ENCODE measurements around the gene SACS. TPM values are rescaled to one million over a fixed set of nuclear protein-coding genes. Genes with fewer than 3 reads are reported as not detected.

The SACS gene
- total RNA-seq, 1 experiment from 2014 or later, result 19.8 TPM

DNA sequence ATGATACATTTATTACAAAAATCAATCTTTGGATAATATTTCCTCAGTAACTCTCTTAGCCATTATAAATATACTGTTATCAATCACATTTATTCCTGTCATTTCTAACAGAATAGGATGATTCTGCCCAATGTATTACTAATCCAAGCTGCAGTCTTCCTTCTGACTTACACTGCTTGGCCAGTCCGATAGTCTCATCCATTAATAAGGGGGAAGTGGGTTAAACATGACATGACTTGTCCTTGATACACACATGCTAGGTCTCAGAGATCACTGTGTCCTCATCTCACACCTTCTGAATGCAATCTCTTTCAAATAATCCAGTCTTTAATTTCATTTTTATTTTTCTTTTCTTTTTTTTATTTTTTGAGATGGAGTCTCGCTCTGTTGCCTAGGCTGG, 18.8 kb downstream of the SACS start:
- Histone ChIP-seq H3K36me3 (ENCODE audit: control insufficient read depth, insufficient read depth, low read length) (no peaks in the 10 kb centered on the region), H3K27me3 (ENCODE audit: control insufficient read depth, insufficient read depth, low read length) (no peaks in the 10 kb centered on the region), H3K4me3 (ENCODE audit: low read depth in 2 of 2, low read length in 2 of 2) (no peak overlapping the region), H3K9me3 (ENCODE audit: control insufficient read depth, insufficient read depth, low read depth, low read length) (no peaks in the 10 kb centered on the region), H3K4me1 (ENCODE audit: control insufficient read depth, insufficient read depth, low read length) (no peaks in the 10 kb centered on the region), H3K27ac (ENCODE audit: low read length) (no peak overlapping the region)
- no TSS peak for BruUV-seq (replicated peaks)
- in situ Hi-C loops (cut with HindIII; ENCODE audit: low pct_unique_long_range_greater_than_20kb, low sequenced_read_pairs), result no loop called here
- intact Hi-C loops (cut with micrococcal nuclease; ENCODE audit: unreplicated experiment), result no loop called here
- ATAC-seq (no peak), DNase-seq (ENCODE audit: low read depth, low spot score) (no peak)
- CTCF ChIA-PET, result no interaction called here
- POLR2A ChIA-PET, result no interaction called here
- TF ChIP-seq, protein P1, sequence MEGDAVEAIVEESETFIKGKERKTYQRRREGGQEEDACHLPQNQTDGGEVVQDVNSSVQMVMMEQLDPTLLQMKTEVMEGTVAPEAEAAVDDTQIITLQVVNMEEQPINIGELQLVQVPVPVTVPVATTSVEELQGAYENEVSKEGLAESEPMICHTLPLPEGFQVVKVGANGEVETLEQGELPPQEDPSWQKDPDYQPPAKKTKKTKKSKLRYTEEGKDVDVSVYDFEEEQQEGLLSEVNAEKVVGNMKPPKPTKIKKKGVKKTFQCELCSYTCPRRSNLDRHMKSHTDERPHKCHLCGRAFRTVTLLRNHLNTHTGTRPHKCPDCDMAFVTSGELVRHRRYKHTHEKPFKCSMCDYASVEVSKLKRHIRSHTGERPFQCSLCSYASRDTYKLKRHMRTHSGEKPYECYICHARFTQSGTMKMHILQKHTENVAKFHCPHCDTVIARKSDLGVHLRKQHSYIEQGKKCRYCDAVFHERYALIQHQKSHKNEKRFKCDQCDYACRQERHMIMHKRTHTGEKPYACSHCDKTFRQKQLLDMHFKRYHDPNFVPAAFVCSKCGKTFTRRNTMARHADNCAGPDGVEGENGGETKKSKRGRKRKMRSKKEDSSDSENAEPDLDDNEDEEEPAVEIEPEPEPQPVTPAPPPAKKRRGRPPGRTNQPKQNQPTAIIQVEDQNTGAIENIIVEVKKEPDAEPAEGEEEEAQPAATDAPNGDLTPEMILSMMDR (IDR thresholded peaks at IDR 0.05), result no peak
- TF ChIP-seq TCF7L2 (IDR thresholded peaks at IDR 0.05; ENCODE audit: low read depth, low read length) (no peak), REST (IDR thresholded peaks at IDR 0.05; ENCODE audit: insufficient read depth in 1 of 2, low read depth in 2 of 2, low read length in 1 of 2) (no peak), SIN3A (IDR thresholded peaks at IDR 0.05; ENCODE audit: borderline replicate concordance, insufficient read depth, low read depth, low read length) (no peak)

GRCh38 chr13:23411706-23412105, 21.8 kb downstream of the SACS start:
- intact Hi-C loops (cut with micrococcal nuclease; ENCODE audit: unreplicated experiment), result no loop called here
- in situ Hi-C loops (cut with HindIII; ENCODE audit: low pct_unique_long_range_greater_than_20kb, low sequenced_read_pairs), result no loop called here
- POLR2A ChIA-PET, result no interaction called here
- DNase-seq (ENCODE audit: low read depth, low spot score) (no peak), ATAC-seq (no peak)
- no TSS peak for BruUV-seq (replicated peaks)
- no peaks in the 10 kb centered on the region for H3K27me3 ChIP-seq (ENCODE audit: control insufficient read depth, insufficient read depth, low read length)
- no peak overlapping the region for H3K4me3 ChIP-seq (ENCODE audit: low read depth in 2 of 2, low read length in 2 of 2)
- TF ChIP-seq POLR2AphosphoS5 (IDR thresholded peaks at IDR 0.05; ENCODE audit: low read depth, low read length), result no peak
- no peak for TF ChIP-seq SIN3A (IDR thresholded peaks at IDR 0.05; ENCODE audit: borderline replicate concordance, insufficient read depth, low read depth, low read length)
- TF ChIP-seq, protein P1 (IDR thresholded peaks at IDR 0.05), result no peak
- TF ChIP-seq TCF7L2 (IDR thresholded peaks at IDR 0.05; ENCODE audit: low read depth, low read length), result no peak
- TF ChIP-seq REST (IDR thresholded peaks at IDR 0.05; ENCODE audit: insufficient read depth in 1 of 2, low read depth in 2 of 2, low read length in 1 of 2), result no peak
- no peaks in the 10 kb centered on the region for H3K36me3 ChIP-seq (ENCODE audit: control insufficient read depth, insufficient read depth, low read length)
- H3K27ac ChIP-seq (ENCODE audit: low read length), result no peak overlapping the region
- no peaks in the 10 kb centered on the region for H3K9me3 ChIP-seq (ENCODE audit: control insufficient read depth, insufficient read depth, low read depth, low read length)
- CTCF ChIA-PET, result no interaction called here
- no peaks in the 10 kb centered on the region for H3K4me1 ChIP-seq (ENCODE audit: control insufficient read depth, insufficient read depth, low read length)

All from Panc1 (cell line).